SU-DHL-6 (cell line): ENCODE measurements around the gene NRTN.
"Not testable (repeated sequence)": the region's sequence is repeated elsewhere in the genome, so short reads cannot be mapped to it uniquely, and the experiment has no call there.

Experiments used
- H2AFZ ChIP-seq: fragments of 200-600 bp; sonication (generic); 2 replicates; pipeline ENCODE4 v1.6.1; 2014; ENCODE audit warnings: low read depth, mild to moderate bottlenecking, moderate library complexity, mixed read lengths, antibody characterized with exemption, low read length; ENCODE audit not compliant: severe bottlenecking
- H3F3A ChIP-seq: fragments of 200-600 bp; shearing (Covaris generic); 2 replicates; pipeline ENCODE4 v1.6.0; 2016; ENCODE audit warnings: antibody characterized with exemption, mild to moderate bottlenecking; ENCODE audit not compliant: insufficient read depth
- H3K27ac ChIP-seq: fragments of 200-600 bp; sonication (generic); 2 replicates; pipeline ENCODE4 v1.5.1; 2016; ENCODE audit warnings: low read depth, mild to moderate bottlenecking, low read length, moderate library complexity, mixed read lengths
- H3K27me3 ChIP-seq: fragments of 200-600 bp; sonication (generic), shearing (Covaris generic); 2 replicates; pipeline ENCODE4 v1.6.0; 2014; ENCODE audit warnings: mild to moderate bottlenecking, low read length
- H3K36me3 ChIP-seq: fragments of 200-600 bp; sonication (generic); 2 replicates; pipeline ENCODE4 v1.6.1; 2014; ENCODE audit warnings: mild to moderate bottlenecking, low read length, mixed read lengths
- H3K4me2 ChIP-seq: fragments of 300-600, 200-600 bp; shearing (Covaris generic), sonication (generic); 2 replicates; pipeline ENCODE4 v1.6.0; 2014; ENCODE audit warnings: low read length, low read depth, mild to moderate bottlenecking; ENCODE audit not compliant: poor library complexity, severe bottlenecking
- H3K4me3 ChIP-seq: fragments of 200-600 bp; sonication (generic); 2 replicates; pipeline ENCODE4 v1.5.1; 2014; ENCODE audit warnings: antibody characterized with exemption, low read length, mild to moderate bottlenecking, mixed read lengths; ENCODE audit not compliant: insufficient read depth, poor library complexity, severe bottlenecking
- H3K79me2 ChIP-seq: fragments of 200-600 bp; sonication (generic); 2 replicates; pipeline ENCODE4 v1.6.1; 2014; ENCODE audit warnings: mild to moderate bottlenecking, low read length, moderate library complexity; ENCODE audit not compliant: insufficient read depth
- H3K9ac ChIP-seq: fragments of 200-600 bp; sonication (generic); 2 replicates; pipeline ENCODE4 v1.7.0; 2014; ENCODE audit warnings: mild to moderate bottlenecking, low read length
- H3K9me2 ChIP-seq: fragments of 200-600 bp; sonication (generic); replicated peaks from 2 replicates; pipeline ENCODE4 v1.6.1; 2014; ENCODE audit warnings: low read length; ENCODE audit not compliant: insufficient read depth
- H3K9me3 ChIP-seq: fragments of 200-600 bp; sonication (generic); 2 replicates; pipeline ENCODE4 v1.6.1; 2014; ENCODE audit warnings: low read length, mixed read lengths; ENCODE audit not compliant: insufficient read depth
- H4K20me1 ChIP-seq: fragments of 200-600 bp; sonication (generic); 2 replicates; pipeline ENCODE4 v1.6.1; 2014; ENCODE audit warnings: low read depth, mild to moderate bottlenecking, antibody characterized with exemption, low read length, moderate library complexity, mixed read lengths
- CTCF ChIP-seq: fragments of 200-600 bp; sonication (generic); IDR thresholded peaks from one replicate; pipeline ENCODE4 v1.5.1; 2017; ENCODE audit warnings: antibody characterized with exemption, mild to moderate bottlenecking, low read length, moderate library complexity; ENCODE audit not compliant: insufficient read depth, poor library complexity, severe bottlenecking
- EZH2phosphoT487 ChIP-seq: fragments of 200-600 bp; sonication (generic), shearing (Covaris generic); conservative IDR thresholded peaks from 2 replicates; pipeline ENCODE4 v1.6.1; 2018; ENCODE audit warnings: mild to moderate bottlenecking, antibody characterized with exemption, low read length, moderate library complexity, mixed read lengths

NRTN gene

DNA sequence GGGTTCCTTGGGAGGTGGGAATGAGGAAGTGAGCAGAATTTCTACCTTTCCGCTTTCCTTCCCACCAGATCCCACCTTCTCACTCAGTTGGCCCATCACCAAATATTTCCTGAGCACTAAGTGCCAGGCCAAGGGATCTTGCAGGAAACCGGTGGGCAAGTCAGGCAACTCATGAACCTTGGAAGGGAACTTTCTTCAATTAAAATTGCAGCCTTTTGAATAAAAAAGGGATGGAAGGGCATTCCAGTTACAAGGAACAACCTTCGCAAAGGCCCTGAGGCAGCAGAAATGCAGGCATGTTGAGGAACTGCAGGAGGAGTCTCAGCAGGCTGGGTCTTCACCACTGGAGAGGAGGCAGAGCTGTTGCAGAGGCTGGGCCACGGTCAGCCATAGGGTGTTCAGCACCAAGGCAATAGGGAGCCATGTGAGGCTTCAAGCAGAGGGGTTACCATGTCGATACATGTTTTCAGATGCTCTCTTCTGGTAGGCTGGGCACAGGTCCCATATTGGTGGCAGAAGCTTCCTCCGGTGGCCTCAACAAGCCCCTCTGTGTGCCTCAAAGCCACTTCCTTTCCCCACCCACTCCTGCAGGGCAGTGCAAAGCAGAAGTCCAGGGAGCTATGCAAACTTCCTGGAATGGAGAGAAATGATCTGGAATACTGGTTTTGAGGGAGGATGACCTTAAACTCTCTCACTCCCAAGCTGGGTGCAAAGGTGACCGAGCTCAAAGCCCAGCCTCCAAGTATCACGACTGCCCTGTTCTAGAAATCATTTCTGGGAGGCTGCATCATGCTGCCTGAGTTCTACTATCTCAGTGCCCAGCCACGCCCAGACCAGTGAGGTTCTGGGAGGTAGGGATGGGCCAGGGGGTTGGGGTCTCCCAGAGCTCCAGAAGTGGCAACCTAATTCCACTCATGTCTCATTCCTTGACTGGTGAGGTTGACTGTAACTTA, 34.5 kb downstream of the NRTN start, which contains the start of gene FUT6:
Gene FUT6 (minus strand): TSS at position 638 of the 953 bp plus-strand sequence. CDS start 7,135 bp downstream, outside the sequence.
- no peak for TF ChIP-seq CTCF
- no peak for TF ChIP-seq EZH2phosphoT487
- Histone ChIP-seq H3K4me2 (no peak within 1 kb of the TSS), H3K9ac (no peak within 1 kb of the TSS)

DNA sequence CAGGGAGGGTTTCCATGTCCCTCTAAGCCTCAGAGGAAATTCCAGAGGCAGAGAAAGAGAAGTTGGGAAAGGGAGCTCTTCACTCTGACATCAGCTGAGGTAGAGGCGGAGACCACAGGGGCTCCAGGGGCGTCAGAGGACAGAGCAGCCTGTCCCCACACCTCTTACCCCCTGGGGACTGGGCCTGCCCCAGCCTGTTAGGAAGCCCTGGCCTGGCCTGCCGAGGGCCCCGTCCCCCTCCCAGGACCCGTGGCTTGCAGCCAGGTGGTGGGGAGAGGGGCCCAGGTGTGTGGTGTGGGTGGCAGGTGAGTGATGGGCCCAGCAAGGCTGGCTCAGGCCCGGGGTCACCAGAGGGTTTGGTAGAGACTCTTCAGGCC, 36.9 kb downstream of the NRTN start:
- not testable (repeated sequence) for H2AFZ ChIP-seq, H3F3A ChIP-seq, H3K36me3 ChIP-seq, H4K20me1 ChIP-seq, H3K9ac ChIP-seq, H3K9me3 ChIP-seq, H3K9me2 ChIP-seq, H3K4me2 ChIP-seq, H3K79me2 ChIP-seq, H3K27me3 ChIP-seq, H3K27ac ChIP-seq, H3K4me3 ChIP-seq

More for the DNA sequence above, 34.5 kb downstream of the NRTN start, which contains the start of gene FUT6:
- Histone ChIP-seq H3K4me3 (no peak within 1 kb of the TSS), H4K20me1 (no peaks in the 10 kb centered on the region), H3K79me2 (no peaks in the 10 kb centered on the region), H3K9me2 (no peaks in the 10 kb centered on the region), H3K27me3 (no peaks in the 10 kb centered on the region), H3K27ac (no peak within 1 kb of the TSS), H2AFZ (no peak within 1 kb of the TSS), H3K9me3 (no peaks in the 10 kb centered on the region), H3K36me3 (no peaks in the 10 kb centered on the region), H3F3A (no peaks in the 10 kb centered on the region)

DNA sequence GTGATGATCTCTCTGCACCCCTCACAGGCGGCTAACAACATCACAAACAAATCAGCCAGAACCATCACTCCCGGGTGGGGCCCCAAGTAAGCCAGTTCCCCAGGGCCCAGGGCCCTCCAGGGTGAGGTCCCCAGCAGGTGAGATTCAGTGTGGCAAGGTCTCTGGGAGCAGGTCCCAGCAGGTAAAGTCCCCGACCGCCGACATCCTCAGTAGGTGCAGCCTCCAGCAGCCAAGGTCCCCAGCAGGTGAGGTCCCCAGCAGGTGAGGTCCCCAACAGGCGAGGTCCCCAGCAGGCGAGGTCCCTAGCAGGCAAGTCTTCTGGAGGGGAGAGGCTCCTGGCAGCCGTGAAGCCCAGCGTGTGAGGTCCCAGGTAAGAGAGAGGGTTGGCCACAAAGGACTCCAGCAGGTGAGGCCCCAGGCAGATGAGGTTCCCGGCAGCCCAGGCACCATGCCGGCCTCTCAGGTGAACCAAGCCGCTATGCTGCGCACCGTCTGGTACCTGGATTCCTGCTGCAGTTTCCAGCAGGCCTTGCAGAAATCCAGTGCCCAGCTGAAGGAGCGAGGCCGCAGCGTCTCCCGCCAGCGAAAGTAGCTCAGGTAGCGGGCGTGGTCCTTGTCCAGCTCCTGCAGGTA, 38.5 kb downstream of the NRTN start:
- Histone ChIP-seq H3K27ac (no peak overlapping the region), H3K9me2 (no peaks in the 10 kb centered on the region), H3K4me2 (no peak overlapping the region), H3K4me3 (no peak overlapping the region), H3K36me3 (no peaks in the 10 kb centered on the region), H3K79me2 (no peaks in the 10 kb centered on the region), H3K27me3 (no peaks in the 10 kb centered on the region), H2AFZ (no peak overlapping the region), H3K9ac (no peak overlapping the region), H3F3A (no peaks in the 10 kb centered on the region), H4K20me1 (no peaks in the 10 kb centered on the region), H3K9me3 (no peaks in the 10 kb centered on the region)
- no peak for TF ChIP-seq EZH2phosphoT487
- TF ChIP-seq CTCF = no peak
